ENCODE results near the gene C16orf78.

GRCh38 chr16:49354991-49355390 lies 18.6 kb upstream of the C16orf78 start:
- TF ChIP-seq, protein P1, sequence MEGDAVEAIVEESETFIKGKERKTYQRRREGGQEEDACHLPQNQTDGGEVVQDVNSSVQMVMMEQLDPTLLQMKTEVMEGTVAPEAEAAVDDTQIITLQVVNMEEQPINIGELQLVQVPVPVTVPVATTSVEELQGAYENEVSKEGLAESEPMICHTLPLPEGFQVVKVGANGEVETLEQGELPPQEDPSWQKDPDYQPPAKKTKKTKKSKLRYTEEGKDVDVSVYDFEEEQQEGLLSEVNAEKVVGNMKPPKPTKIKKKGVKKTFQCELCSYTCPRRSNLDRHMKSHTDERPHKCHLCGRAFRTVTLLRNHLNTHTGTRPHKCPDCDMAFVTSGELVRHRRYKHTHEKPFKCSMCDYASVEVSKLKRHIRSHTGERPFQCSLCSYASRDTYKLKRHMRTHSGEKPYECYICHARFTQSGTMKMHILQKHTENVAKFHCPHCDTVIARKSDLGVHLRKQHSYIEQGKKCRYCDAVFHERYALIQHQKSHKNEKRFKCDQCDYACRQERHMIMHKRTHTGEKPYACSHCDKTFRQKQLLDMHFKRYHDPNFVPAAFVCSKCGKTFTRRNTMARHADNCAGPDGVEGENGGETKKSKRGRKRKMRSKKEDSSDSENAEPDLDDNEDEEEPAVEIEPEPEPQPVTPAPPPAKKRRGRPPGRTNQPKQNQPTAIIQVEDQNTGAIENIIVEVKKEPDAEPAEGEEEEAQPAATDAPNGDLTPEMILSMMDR (IDR thresholded peaks at IDR 0.05; ENCODE audit: insufficient read depth, low read depth, low read length) = no peak
- TF ChIP-seq EZH2 (IDR thresholded peaks at IDR 0.05; ENCODE audit: insufficient read depth, low read length) = no peak
